Eye (tissue), 1 donor: ENCODE measurements around the gene BORA.
A peak's percentile ranks its signal among the peaks of the same experiment; 100 is the strongest.
"Not testable (repeated sequence)": the region's sequence is repeated elsewhere in the genome, so short reads cannot be mapped to it uniquely, and the experiment has no call there.

Experiments
- DNase-seq: peaks from one replicate; pipeline ENCODE4 v3.0.0-alpha.2; 2015

Gene BORA

DNA sequence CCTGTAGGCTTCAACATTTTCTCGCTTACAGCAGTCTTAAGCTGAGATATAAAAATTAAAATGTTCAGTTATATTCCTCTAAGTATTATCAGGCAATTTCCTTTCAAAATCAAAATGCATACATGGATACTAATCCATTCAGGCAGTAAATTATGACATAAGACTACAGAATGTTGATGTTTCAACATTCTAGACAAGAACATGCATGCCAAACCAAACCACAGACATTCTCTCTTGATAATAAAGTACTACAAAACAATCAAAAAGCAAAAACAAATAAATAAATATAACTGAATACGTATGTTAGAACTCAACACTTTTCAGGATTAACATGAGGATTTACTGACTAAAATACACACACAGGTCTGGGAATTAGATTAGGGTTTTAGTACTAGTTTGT lies 46.3 kb downstream of the BORA start:
- no peak for DNase-seq

DNA sequence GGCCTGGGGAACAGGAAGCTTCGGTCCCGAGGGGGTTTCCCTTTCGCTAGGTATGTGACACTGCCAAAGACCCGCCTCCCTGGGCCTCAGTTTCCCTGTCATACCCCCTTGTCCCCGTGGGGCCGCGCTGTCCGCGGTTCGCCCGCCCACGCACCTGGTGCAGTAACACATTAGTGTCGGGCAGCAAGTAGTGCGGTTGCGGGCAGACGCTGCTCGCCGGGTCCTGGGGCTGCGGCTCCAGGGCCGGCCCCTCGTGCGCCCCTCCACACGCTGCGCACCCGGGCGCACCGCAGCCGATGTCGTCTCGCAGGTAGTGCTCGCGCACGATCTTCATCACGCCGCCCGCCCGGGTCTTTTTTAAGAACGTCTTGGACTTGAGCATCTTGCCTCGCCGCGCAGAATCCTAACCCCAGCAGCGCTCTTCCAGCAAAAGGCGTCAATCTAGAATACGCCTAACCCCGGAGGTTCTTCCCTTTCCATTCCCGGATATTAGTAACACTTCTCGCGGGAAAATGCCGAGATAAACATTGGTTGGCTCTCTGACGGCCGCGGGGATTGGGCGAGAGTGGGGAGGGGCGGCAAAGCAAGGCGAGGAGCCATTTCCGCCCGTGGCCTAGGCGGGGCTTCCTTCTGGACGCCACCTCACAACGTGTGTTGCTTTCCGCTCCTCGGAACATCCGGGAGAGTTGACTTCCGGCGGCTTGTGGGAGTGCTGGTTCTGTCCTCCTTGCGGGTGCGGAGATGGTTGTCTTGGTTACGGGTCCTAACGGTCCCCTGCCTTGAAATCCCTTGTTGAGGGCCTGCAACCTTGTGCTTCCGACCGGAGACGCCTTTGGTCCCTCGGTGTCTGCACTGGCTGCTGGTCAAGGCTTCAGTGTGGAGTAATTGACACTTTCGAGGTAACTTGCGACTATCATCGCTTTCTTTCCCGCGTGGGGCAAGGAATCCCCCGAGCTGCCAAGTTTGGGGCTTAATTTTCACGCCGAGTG lies 54.0 kb downstream of the BORA start, which contains the start of the genes DIS3 and PIBF1:
Gene DIS3 (minus strand): TSS at position 450 of the 989 bp plus-strand sequence. CDS start 68 bp downstream, at position 382.
Gene PIBF1 (plus strand): TSS at position 683 of the 989 bp plus-strand sequence. CDS start 1,337 bp downstream, outside the sequence.
- peak; percentile 99 for DNase-seq

DNA sequence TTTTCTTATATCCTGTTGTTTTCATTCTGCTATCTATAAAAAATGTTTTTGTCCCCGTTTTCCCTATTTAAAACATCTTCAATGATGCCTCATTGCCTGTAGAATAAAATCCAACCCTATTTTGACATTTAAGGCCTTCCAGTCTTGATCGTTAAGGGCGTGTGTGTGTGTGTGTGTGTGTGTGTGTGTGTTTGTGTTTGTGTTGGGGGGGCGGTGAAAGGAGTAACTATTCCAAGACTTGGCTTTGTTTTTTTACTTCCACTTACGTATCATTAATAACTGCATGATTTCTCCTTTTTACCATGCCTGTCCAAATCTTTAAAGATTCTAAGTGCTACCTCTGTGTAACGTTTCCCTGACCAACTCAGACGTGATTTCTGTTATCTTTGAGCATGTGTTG lies 55.0 kb downstream of the BORA start:
- peak; percentile 35 for DNase-seq

DNA sequence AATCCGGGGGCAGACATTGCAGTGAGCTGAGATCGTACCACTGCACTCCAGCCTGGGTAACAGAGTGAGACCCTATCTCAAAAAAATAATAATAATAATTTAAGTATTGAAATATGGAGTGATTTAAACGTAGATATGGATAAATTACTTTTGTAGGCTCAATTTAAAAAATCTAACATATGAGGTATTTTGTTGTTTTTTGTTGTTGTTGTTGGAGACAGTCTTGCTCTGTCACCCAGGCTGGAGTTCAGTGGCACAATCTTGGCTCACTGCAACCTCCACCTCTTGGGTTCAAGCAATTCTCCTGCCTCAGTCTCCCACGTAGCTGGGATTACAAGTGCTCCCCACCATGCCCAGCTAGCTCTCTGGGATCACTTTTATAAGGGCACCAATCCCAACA lies 57.0 kb downstream of the BORA start:
- DNase-seq = not testable (repeated sequence)

DNA sequence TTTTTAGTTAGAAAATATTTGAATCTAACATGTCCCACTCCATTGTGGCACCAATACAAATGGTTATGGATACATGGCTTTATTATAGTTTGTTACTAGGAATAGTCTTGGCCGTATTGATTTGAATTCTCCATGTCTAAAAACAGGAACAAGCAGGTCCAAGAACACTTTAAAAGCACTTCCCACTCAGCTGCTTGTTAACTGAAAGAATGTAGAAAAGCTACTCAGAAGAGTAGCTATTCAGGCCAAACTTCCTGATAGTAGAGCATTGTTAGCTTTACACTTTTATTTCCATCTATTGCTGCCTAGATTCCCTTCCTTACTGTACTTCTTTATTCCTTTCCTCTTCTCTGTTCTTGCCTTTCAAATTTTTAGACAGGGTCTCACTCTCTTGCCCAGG lies 61.1 kb downstream of the BORA start:
- DNase-seq = no peak

DNA sequence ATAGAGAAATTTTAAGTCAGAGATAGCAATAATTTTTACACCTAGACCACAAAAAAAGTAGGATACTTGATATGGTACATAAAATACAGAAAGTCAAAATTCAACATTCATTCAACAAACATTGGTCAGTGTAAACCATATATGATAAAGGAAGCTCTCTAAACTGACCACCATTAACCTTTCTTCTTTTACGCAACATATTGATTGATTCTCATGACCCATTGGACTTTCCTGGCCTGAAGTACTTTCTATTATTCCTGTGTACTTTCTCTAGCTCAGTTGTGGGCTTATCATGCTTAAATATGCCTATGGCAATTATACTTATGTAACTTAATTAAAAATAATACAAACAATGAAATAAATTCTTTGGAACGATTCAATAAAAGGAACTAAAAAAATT lies 64.9 kb downstream of the BORA start:
- no peak for DNase-seq

DNA sequence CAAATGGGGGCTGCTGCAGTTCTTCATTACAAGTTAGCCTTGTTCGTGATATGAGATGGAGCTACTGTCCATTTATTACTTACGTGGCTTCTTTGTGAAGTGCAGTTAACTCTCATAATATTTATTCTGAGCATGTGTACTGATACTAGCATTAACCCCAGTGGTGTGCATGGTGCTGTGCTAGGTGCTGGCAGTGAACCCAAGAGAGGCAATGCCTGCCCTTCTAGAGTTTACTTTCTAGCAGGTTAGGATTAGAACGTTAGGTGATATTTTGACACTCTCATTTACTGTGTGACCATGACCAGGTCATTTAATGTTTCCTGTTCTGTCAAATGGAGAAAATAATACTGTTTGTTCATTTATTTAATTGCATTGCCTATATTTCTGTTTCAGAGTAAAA lies 71.1 kb downstream of the BORA start:
- no peak for DNase-seq

DNA sequence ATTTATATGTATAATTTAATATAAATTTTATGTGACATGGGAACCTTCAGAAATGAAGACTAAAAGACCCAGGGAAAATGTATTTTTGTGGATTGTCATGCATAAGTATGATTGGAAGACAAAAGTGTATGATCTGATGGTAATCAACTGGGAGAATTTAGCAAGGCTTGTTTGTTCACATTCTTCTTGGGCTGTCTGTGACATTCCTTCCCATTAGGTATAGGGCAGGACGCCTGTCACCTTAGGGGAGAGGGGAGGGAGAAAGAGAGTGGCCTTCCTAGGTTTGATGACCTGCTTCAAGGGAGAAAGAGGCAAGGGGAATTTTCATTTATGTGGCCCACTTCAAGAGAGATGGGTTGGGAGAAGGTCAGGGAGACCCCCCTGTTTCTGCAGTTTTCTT lies 76.6 kb downstream of the BORA start:
- DNase-seq = no peak
